ENCODE data around the gene MAP3K19.

GRCh38 chr2:134934150-134934549, 113.1 kb downstream of the MAP3K19 start:
- TF ChIP-seq, protein P1, sequence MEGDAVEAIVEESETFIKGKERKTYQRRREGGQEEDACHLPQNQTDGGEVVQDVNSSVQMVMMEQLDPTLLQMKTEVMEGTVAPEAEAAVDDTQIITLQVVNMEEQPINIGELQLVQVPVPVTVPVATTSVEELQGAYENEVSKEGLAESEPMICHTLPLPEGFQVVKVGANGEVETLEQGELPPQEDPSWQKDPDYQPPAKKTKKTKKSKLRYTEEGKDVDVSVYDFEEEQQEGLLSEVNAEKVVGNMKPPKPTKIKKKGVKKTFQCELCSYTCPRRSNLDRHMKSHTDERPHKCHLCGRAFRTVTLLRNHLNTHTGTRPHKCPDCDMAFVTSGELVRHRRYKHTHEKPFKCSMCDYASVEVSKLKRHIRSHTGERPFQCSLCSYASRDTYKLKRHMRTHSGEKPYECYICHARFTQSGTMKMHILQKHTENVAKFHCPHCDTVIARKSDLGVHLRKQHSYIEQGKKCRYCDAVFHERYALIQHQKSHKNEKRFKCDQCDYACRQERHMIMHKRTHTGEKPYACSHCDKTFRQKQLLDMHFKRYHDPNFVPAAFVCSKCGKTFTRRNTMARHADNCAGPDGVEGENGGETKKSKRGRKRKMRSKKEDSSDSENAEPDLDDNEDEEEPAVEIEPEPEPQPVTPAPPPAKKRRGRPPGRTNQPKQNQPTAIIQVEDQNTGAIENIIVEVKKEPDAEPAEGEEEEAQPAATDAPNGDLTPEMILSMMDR (IDR thresholded peaks at IDR 0.05) = no peak
- no peak for TF ChIP-seq EP300 (IDR thresholded peaks at IDR 0.05)
- no peak for TF ChIP-seq POLR2AphosphoS5 (IDR thresholded peaks at IDR 0.05)
- no peak for TF ChIP-seq POLR2A (IDR thresholded peaks at IDR 0.05)
